HepG2 (cell line): ENCODE data around the gene VSIG2.

Source experiments
- ESRRA ChIP-seq: sonication (generic); formaldehyde crosslinking; IDR thresholded peaks from 2 replicates; pipeline ENCODE4 v1.5.1; 2020; ENCODE audit warnings: mild to moderate bottlenecking, low read depth, missing genetic modification reagents
- GATAD1 ChIP-seq: IDR thresholded peaks from 2 replicates; pipeline ENCODE4 v1.6.1; 2016; ENCODE audit warnings: missing genetic modification reagents, missing compliant biosample characterization
- MAFG ChIP-seq: sonication (generic); formaldehyde crosslinking; IDR thresholded peaks from 2 replicates; pipeline ENCODE4 v1.5.1; 2020; ENCODE audit warnings: mild to moderate bottlenecking, missing genetic modification reagents
- POLR2A ChIP-seq, 2 experiments: IDR thresholded peaks; 2 replicates each; pipeline ENCODE4 v1.6.1; 2011; ENCODE audit warnings: low read depth in 2 of 2, low read length in 2 of 2, mild to moderate bottlenecking in 1 of 2, moderate library complexity in 1 of 2; ENCODE audit not compliant: insufficient read depth in 1 of 2
- SAFB2 ChIP-seq: sonication (generic); formaldehyde crosslinking; IDR thresholded peaks from 2 replicates; pipeline ENCODE4 v1.5.1; 2020; ENCODE audit warnings: missing genetic modification reagents, low read depth, mild to moderate bottlenecking, borderline replicate concordance
- TF ChIP-seq, protein P1 (sequence below): sonication (generic); formaldehyde crosslinking; IDR thresholded peaks from 2 replicates; pipeline ENCODE4 v1.5.0; 2020; ENCODE audit warnings: missing genetic modification reagents

DNA sequence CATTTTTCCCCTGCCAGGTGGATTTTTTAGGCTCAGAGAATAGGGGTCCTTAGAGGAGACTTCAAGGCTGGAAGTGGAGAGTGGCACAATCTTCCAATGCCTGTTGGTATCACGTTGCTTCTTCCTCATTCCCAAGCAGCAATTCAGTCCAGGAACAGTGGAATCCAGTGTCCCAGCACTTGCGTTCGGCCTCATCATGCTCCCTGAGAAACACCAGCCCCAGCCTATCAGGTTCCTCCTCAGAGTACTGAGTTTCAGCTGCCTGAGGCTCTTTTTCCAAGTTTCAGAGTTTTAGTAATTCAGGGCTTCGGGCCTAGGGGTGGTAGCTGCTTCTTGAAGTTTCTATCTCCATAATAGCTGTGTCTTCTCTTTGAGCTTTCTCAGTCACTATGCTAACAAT, 44.2 kb downstream of the VSIG2 start:
- TF ChIP-seq GATAD1 (CRISPR knock-in tag): no peak
- TF ChIP-seq SAFB2 (CRISPR knock-in tag): no peak
- TF ChIP-seq, protein P1, sequence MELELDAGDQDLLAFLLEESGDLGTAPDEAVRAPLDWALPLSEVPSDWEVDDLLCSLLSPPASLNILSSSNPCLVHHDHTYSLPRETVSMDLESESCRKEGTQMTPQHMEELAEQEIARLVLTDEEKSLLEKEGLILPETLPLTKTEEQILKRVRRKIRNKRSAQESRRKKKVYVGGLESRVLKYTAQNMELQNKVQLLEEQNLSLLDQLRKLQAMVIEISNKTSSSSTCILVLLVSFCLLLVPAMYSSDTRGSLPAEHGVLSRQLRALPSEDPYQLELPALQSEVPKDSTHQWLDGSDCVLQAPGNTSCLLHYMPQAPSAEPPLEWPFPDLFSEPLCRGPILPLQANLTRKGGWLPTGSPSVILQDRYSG (CRISPR knock-in tag): no peak
- TF ChIP-seq MAFG (CRISPR knock-in tag): no peak
- no peak for TF ChIP-seq ESRRA (CRISPR knock-in tag)
- no peak for TF ChIP-seq POLR2A (IDR thresholded peaks at IDR 0.05; ENCODE audit: insufficient read depth in 1 of 2, low read depth in 2 of 2, low read length in 2 of 2)
